Progenitor cell of endocrine pancreas (in vitro differentiated cells): ENCODE data around the gene SLC23A2. TPM values are rescaled to one million over a fixed set of nuclear protein-coding genes. Genes with fewer than 3 reads are reported as not detected.

ENCODE experiments used
- DNase-seq: peaks from one replicate; pipeline ENCODE4 v3.0.0; 2021; ENCODE audit warnings: low spot score; ENCODE audit not compliant: unreplicated experiment
- H3K27ac Mint-ChIP-seq: 2 replicates; pipeline ENCODE4 v1.8.0; 2021; ENCODE audit warnings: mild to moderate bottlenecking, moderate library complexity, mixed read lengths
- H3K27me3 Mint-ChIP-seq: 2 replicates; pipeline ENCODE4 v1.8.0; 2021; ENCODE audit warnings: mixed read lengths
- H3K36me3 Mint-ChIP-seq: 2 replicates; pipeline ENCODE4 v1.8.0; 2022; ENCODE audit warnings: mixed read lengths; ENCODE audit not compliant: insufficient read depth
- H3K4me1 Mint-ChIP-seq: 2 replicates; pipeline ENCODE4 v1.8.0; 2021; ENCODE audit warnings: low read depth, mixed read lengths
- H3K4me3 Mint-ChIP-seq: 2 replicates; pipeline ENCODE4 v1.8.0; 2021; ENCODE audit warnings: low read depth, mild to moderate bottlenecking, moderate library complexity, mixed read lengths
- H3K9me3 Mint-ChIP-seq: 2 replicates; pipeline ENCODE4 v1.8.0; 2021; ENCODE audit warnings: low read depth, mixed read lengths
- total RNA-seq: library from RNA; stranded (reverse); gene quantifications from 2 replicates; pipeline ENCODE4 v1.2.1, GENCODE V29; 2021
- TF ChIP-seq, protein P1 (sequence below): fragments of 200-600 bp; sonication (generic); IDR thresholded peaks from one replicate; pipeline ENCODE4 v1.5.0; 2021; ENCODE audit warnings: antibody characterized with exemption, mild to moderate bottlenecking; ENCODE audit not compliant: unreplicated experiment

SLC23A2 gene
- total RNA-seq, 1 donor from 2014 or later: 23.6 TPM

DNA sequence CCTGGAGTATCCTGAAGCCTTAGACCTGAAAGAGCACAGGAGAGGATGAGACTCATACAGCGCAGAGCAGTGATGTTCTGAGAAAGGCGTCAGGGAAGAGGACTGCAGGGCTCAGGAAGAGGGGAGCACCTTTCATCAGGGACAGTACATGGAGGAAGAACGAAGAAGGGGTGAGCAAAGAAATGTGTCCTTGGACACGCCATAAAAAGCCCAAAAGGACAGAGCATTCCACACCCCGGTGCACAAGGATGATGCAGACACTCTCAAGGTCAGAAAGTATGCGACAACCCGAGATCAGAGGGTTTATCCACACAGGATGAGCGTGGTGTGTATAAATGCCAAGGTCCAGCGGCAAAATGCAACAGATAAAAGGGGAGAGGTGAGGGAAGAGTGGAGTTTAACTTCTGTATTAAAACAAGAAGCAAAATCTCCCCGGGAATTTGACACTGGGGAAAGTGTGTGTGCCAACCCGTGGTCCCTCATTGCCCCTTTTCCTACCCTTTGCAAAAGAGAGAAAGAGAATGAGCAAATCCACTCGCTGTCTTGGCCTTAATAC lies 64.4 kb downstream of the SLC23A2 start:
- H3K4me3 Mint-ChIP-seq: no peak overlapping the region
- H3K36me3 Mint-ChIP-seq: peaks cover 1% of the 10 kb centered on the region
- peaks cover 14% of the 10 kb centered on the region for H3K4me1 Mint-ChIP-seq
- no peaks in the 10 kb centered on the region for H3K9me3 Mint-ChIP-seq
- no peaks in the 10 kb centered on the region for H3K27me3 Mint-ChIP-seq
- no peak for DNase-seq
- TF ChIP-seq, protein P1, sequence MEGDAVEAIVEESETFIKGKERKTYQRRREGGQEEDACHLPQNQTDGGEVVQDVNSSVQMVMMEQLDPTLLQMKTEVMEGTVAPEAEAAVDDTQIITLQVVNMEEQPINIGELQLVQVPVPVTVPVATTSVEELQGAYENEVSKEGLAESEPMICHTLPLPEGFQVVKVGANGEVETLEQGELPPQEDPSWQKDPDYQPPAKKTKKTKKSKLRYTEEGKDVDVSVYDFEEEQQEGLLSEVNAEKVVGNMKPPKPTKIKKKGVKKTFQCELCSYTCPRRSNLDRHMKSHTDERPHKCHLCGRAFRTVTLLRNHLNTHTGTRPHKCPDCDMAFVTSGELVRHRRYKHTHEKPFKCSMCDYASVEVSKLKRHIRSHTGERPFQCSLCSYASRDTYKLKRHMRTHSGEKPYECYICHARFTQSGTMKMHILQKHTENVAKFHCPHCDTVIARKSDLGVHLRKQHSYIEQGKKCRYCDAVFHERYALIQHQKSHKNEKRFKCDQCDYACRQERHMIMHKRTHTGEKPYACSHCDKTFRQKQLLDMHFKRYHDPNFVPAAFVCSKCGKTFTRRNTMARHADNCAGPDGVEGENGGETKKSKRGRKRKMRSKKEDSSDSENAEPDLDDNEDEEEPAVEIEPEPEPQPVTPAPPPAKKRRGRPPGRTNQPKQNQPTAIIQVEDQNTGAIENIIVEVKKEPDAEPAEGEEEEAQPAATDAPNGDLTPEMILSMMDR: no peak
- no peak overlapping the region for H3K27ac Mint-ChIP-seq

DNA sequence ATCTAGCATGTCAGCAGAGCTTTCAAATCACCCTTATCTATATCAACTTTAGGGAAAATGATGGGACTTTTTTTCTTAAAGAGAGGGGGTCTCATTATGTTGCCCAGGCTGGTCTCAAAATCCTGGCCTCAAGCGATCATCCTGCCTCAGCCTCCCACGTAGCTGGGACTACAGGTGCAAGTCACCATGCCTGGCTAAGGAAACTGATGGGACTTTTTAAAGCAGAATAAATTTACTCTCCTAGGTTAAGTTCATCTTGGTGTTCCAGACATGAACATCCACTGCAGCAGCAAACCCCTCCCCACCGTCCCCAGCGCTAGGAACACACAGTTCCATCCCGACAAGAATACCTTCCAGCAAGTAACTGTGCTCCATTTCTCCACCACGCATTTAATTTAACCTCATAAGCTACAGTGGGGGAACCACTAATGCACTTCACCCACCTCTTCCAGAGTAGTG lies 64.9 kb downstream of the SLC23A2 start:
- TF ChIP-seq, protein P1: no peak

DNA sequence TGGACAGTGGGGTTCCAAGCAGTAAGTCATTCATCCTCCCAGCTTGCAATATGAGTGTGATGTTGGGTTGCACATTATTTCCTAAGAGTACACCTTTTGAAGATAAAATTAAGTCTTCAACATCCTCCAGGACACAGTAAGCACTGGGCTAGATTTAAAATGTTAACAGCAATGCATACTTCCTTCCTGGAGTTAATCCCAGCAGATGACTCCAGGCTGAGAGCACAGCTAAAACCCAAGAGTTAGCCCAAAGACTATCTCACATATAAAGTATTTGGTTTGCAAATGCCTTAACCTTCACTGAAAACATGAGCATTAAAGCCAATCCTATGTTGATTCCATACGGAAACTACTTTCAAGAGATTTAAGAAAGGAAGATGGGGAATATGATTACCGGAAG lies 69.2 kb downstream of the SLC23A2 start:
- Mint-ChIP-seq H3K4me3 (no peak overlapping the region), H3K4me1 (peaks cover 5% of the 10 kb centered on the region), H3K27ac (no peak overlapping the region), H3K9me3 (no peaks in the 10 kb centered on the region), H3K36me3 (peaks cover 1% of the 10 kb centered on the region), H3K27me3 (no peaks in the 10 kb centered on the region)
- DNase-seq: no peak
- TF ChIP-seq, protein P1: no peak

More for the DNA sequence above, 64.9 kb downstream of the SLC23A2 start:
- Mint-ChIP-seq H3K36me3 (peaks cover 1% of the 10 kb centered on the region), H3K27me3 (no peaks in the 10 kb centered on the region), H3K27ac (no peak overlapping the region), H3K9me3 (no peaks in the 10 kb centered on the region), H3K4me3 (no peak overlapping the region), H3K4me1 (peaks cover 14% of the 10 kb centered on the region)
- no peak for DNase-seq

GRCh38 chr20:4929686-4930397 lies 71.5 kb downstream of the SLC23A2 start:
- Mint-ChIP-seq H3K4me3 (no peak overlapping the region), H3K4me1 (peaks cover 1% of the 10 kb centered on the region), H3K9me3 (no peaks in the 10 kb centered on the region), H3K36me3 (peaks cover 1% of the 10 kb centered on the region), H3K27me3 (no peaks in the 10 kb centered on the region), H3K27ac (no peak overlapping the region)
- no peak for DNase-seq
- TF ChIP-seq, protein P1: no peak

DNA sequence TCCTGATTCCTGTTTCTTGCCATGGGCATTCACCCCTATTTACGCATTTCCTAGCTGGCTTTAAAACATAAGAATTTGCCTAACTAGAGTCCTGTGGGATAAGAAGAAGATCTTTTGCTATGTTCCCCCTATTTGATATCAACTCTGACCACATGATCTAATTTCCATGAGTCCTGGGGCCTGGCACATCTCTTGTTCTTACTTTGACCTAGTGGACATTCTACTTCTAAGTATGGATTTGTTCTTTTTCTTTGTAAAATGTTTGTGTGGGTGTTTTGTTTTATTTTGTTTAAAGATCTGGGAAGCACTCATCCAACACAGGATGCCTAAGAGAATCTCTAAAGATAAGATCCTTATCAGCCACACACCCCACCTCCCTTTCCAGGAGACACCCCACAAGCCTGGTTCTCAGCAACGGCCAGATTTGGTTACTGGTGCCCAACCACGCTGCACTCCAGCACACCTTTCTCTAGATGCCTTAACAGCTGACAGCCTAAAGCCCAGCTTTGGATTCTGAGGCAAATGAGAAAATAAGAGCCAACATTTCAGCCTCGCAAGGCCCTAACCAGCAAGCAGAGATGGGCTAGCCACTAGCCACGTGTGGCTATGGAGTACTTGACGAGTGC lies 74.7 kb downstream of the SLC23A2 start:
- H3K4me1 Mint-ChIP-seq: peaks cover 1% of the 10 kb centered on the region
- H3K4me3 Mint-ChIP-seq: no peak overlapping the region
- no peaks in the 10 kb centered on the region for H3K9me3 Mint-ChIP-seq
- DNase-seq: no peak
- H3K36me3 Mint-ChIP-seq: no peaks in the 10 kb centered on the region
- no peaks in the 10 kb centered on the region for H3K27me3 Mint-ChIP-seq
- TF ChIP-seq, protein P1: no peak
- H3K27ac Mint-ChIP-seq: peak overlapping the region; percentile 40
